HL-60/S4 treated with phorbol 12-myristate 13-acetate at 8.2 ng/mL for 4 days and 3 days (cell line): Measurements from ENCODE around the gene ZRANB3.
"Not testable (repeated sequence)": the region's sequence is repeated elsewhere in the genome, so short reads cannot be mapped to it uniquely, and the experiment has no call there.

ENCODE experiments used
- in situ Hi-C: fragments of 300-500 bp; cut with MboI; formaldehyde crosslinking; loops from 2 replicates; pipeline ENCODE4 v1.15.0; 2022; ENCODE audit warnings: low sequenced_read_pairs

The ZRANB3 gene

GRCh38 chr2:135530313-135531230 lies at the start of gene ZRANB3:
Gene ZRANB3, minus strand, starts transcription at chr2:135531218.
- in situ Hi-C loops: no loop called here

GRCh38 chr2:135573620-135574019 lies 42.6 kb upstream of the ZRANB3 start:
- in situ Hi-C loops: no loop called here

- in situ Hi-C loops: no loop called here
Measured at GRCh38 chr2:135570884-135571283, 39.9 kb upstream of the ZRANB3 start.

DNA sequence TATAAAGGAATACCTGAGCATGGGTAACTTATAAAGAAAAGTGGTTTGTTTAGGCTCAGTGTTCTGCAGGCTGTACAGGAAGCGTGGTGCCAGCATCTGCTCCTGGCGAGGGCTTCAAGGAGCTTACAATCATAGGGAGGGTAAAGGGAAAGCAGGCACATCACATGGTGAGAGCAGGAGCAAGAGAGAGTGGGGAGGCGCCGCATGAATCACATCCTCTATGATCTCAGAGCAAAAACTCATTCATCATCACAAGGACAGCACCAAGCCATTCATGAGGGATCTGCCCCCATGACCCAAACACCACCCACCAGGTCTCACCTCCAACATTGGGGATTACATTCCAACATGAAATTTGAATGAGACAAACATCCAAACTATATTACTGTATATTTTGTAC lies 32.8 kb upstream of the ZRANB3 start:
- in situ Hi-C loops: no loop called here

GRCh38 chr2:135561925-135562324 lies 30.9 kb upstream of the ZRANB3 start:
- in situ Hi-C loops: no loop called here

DNA sequence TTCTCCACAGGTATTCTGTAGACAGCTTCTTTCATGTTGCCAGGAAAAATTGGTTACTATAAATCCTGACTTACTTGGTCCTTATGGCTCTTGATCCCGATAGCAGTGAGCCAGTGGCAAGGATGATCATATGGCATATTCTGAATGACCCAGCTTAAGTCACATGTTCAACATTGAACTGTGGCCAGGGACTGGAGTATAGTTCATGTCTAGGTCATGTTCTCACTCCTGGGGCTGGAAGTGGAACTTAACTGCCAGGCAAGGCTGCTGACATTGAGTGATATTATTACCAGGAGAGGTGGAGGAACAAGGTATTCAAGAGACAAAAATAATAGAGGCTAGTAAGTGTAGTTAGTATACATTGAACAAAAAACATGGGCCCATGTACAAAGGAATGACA lies 26.5 kb upstream of the ZRANB3 start:
- in situ Hi-C loops: no loop called here

DNA sequence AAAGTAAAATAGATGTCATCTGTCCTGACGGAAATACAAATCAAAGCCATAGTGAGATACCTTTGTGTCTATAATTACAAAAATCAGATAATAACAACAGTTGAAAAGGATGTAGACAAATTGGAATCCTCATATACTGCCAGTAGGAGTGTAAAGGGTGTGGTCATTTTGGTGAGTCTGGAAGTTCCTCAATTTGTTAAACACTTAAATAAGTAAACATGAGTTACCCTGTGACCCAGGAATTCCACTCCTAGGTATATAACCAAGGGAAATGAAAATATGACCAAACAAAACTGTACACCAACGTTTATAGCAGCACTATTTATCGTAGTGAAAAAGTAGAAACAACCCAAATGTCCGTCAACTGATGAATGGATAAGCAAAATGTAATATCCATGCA lies 24.3 kb upstream of the ZRANB3 start:
- in situ Hi-C loops: no loop called here

- in situ Hi-C loops: no loop called here
Measured at GRCh38 chr2:135552887-135553286, 21.9 kb upstream of the ZRANB3 start.

DNA sequence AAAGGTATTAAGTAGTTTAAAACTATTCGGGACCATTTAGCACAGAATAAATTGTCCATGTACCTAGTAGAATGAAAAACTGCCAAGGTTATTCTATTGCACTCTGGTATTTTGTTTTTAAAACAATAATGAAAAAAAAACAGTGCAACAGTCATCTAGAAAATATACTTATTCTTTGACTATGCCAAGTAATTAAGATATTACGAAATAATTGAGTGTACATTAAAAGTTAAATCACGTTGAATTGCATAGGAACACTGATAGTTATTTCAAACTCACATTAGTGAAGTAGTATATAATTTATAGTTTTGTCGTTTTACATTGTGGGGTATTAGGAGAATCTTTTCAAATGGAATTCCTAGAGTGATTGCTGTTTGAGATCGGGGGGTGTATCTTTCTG lies 20.3 kb upstream of the ZRANB3 start:
- in situ Hi-C loops: no loop called here

- in situ Hi-C loops: no loop called here
Measured at GRCh38 chr2:135547311-135547710, 16.3 kb upstream of the ZRANB3 start.

DNA sequence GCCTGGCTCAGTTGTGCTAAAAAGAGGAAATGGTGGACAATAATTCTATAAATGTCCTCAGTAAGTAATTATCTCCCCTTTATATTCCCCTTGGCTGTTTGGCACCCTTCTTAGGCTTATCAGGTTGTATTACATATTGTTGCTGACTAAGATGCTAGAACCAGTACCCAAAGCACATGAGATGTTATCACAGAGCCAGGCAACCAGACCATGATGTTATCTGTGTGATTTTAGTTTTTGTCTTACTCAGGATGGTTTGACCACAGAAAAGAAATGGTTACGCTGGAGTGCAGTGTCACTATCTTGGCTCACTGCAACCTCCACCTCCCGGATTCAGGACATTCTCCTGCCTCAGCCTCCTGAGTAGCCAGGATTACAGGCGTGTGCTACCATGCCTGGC lies 15.4 kb upstream of the ZRANB3 start:
- in situ Hi-C loops: no loop called here

GRCh38 chr2:135533545-135533944 lies 2.5 kb upstream of the ZRANB3 start:
- in situ Hi-C loops: not testable (repeated sequence)

- in situ Hi-C loops: no loop called here
Measured at GRCh38 chr2:135532581-135532980, 1.6 kb upstream of the ZRANB3 start.

- in situ Hi-C loops: no loop called here
Measured at GRCh38 chr2:135531231-135532197, 496 bp upstream of the ZRANB3 start, which contains the start of gene R3HDM1. Gene R3HDM1, plus strand, starts transcription at chr2:135531484. Its CDS starts 73,362 bp downstream, at chr2:135604846.

- in situ Hi-C loops: no loop called here
Measured at GRCh38 chr2:135528006-135528405, 3.0 kb downstream of the ZRANB3 start.

GRCh38 chr2:135525786-135526185 lies 5.2 kb downstream of the ZRANB3 start:
- in situ Hi-C loops: no loop called here

DNA sequence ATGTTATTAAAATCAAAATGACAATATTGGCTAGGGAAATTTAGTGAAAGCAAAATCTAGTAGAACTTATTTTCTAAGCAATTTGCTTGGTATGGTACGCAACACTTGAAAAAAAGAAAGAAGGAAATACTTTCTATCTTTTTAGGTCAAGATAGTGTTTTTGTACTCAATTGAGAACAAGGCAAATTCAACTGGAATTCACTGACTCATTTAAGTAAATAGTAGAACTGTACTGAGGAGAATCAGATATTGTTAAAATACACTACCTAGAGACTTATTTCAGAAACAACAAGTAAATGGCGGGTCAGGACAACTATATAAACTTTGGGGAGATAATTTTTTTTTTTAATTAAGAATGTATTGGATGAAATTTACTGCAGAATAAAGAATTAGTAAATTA lies 18.9 kb downstream of the ZRANB3 start:
- in situ Hi-C loops: no loop called here

DNA sequence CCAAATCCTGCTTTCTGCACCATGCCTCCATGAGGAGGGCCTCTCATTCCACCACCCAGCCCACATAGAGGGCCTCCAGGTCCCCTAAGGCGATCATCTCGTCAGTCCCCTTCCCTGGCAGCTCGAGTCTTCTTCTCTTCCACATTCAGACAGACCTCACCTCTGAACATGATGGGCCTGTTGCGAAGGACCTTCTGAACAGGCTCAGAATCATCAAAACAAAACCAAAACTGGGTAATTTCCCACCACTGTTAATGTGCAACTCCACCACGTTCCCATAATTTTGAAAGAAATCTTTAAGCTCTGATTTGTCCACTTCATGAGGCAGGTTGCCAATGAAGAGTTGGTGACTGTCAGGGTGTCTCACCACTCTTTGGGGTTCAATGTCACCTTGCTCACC lies 20.4 kb downstream of the ZRANB3 start:
- in situ Hi-C loops: no loop called here

GRCh38 chr2:135504811-135505210 lies 26.2 kb downstream of the ZRANB3 start:
- in situ Hi-C loops: no loop called here

DNA sequence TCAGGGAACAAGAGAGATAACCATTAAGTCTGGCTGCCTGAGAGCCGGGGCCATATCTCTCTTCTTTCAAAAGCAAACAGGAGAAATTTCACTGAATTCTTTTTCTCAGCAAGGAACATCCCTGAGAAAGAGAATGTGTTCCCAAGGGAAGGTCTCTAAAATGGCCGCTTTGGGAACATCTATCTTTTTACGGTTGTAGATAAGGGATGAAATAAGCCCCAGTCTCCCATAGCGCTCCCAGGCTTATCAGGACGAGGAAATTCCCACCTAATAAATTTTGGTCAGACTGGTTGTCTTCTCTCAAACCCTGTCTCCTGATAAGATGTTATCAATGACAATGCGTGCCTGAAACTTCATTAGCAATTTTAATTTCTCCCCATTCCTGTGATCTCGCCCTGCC lies 32.4 kb downstream of the ZRANB3 start:
- in situ Hi-C loops: not testable (repeated sequence)

DNA sequence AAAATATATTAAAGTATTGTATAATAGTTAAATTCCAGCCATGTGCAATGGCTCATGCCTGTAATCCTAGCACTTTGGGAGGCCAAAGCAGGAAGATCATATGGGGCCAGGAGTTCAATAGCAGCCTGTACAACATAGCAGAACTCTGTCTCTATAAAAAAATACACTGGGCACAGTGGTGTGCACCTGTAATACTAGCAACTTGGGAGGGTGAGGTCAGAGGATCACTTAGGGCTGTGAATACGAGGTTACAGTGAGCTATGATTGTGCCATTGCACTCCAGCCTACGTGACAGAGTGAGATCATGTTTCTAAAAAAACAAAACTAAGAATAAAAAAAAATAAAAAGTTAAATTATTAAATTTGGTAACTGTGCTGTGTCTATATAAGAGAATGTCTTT lies 36.1 kb downstream of the ZRANB3 start:
- in situ Hi-C loops: no loop called here

DNA sequence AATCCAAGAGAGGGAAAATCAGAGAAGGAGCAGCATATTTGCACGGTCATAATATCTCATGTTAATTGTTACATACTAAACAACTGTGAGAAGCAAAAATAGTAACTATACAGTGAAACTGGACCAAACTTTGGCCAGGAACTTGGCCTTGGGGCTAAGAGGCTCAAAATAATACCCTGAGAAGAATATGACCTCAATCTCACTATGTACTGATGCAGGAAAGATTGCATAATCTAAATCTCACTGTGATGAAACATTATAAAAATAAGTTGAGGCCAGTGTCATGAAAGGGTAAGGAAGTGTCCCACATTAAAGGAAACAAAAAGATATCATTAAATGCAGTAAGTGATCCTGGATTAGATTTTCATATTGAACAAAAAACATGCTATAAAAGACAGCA lies 36.5 kb downstream of the ZRANB3 start:
- in situ Hi-C loops: no loop called here
